Upper lobe of left lung (tissue), 4 donors: ENCODE data around the gene MPHOSPH9.

ENCODE experiments used
- EP300 ChIP-seq, 4 donors: sonication (generic); formaldehyde crosslinking; IDR thresholded peaks; one replicate each; pipeline ENCODE4 v1.5.1; 2017; ENCODE audit warnings: antibody characterized with exemption in 4 of 4, control low read depth in 2 of 4
- POLR2A ChIP-seq, 4 donors: fragments of 450-650 bp; IDR thresholded peaks; one replicate each; pipeline ENCODE4 v1.5.1; 2016 to 2017; ENCODE audit warnings: antibody characterized with exemption in 4 of 4, mild to moderate bottlenecking in 2 of 4
- POLR2AphosphoS5 ChIP-seq, 2 donors: sonication (generic); formaldehyde crosslinking; IDR thresholded peaks; one replicate each; pipeline ENCODE4 v1.5.1; 2017; ENCODE audit warnings: antibody characterized with exemption in 2 of 2
- TF ChIP-seq, protein P1 (sequence below), 6 experiments: fragments of 450-650 bp in 4 of 6; fragments of 200-600 bp in 2 of 6; sonication (generic) in 2 of 6; IDR thresholded peaks; one replicate each; pipeline ENCODE4 v1.5.1; 2016 to 2019; ENCODE audit warnings: antibody characterized with exemption in 6 of 6

GRCh38 chr12:123140676-123141614 is 92.0 kb downstream of the MPHOSPH9 start:
- no peak for TF ChIP-seq POLR2A (IDR thresholded peaks at IDR 0.05)
- TF ChIP-seq, protein P1, sequence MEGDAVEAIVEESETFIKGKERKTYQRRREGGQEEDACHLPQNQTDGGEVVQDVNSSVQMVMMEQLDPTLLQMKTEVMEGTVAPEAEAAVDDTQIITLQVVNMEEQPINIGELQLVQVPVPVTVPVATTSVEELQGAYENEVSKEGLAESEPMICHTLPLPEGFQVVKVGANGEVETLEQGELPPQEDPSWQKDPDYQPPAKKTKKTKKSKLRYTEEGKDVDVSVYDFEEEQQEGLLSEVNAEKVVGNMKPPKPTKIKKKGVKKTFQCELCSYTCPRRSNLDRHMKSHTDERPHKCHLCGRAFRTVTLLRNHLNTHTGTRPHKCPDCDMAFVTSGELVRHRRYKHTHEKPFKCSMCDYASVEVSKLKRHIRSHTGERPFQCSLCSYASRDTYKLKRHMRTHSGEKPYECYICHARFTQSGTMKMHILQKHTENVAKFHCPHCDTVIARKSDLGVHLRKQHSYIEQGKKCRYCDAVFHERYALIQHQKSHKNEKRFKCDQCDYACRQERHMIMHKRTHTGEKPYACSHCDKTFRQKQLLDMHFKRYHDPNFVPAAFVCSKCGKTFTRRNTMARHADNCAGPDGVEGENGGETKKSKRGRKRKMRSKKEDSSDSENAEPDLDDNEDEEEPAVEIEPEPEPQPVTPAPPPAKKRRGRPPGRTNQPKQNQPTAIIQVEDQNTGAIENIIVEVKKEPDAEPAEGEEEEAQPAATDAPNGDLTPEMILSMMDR (IDR thresholded peaks at IDR 0.05) = no peak
- TF ChIP-seq EP300 (IDR thresholded peaks at IDR 0.05) = no peak
- no peak for TF ChIP-seq POLR2AphosphoS5 (IDR thresholded peaks at IDR 0.05)
